NB4 (cell line): ENCODE measurements around the gene NRN1.

Experiments
- MYC ChIP-seq: IDR thresholded peaks from 2 replicates; pipeline ENCODE4 v1.6.1; 2011; ENCODE audit warnings: low read depth, low read length
- POLR2A ChIP-seq: IDR thresholded peaks from 2 replicates; pipeline ENCODE4 v1.6.1; 2011; ENCODE audit warnings: mild to moderate bottlenecking; ENCODE audit not compliant: insufficient read length; ENCODE audit errors: extremely low read depth
- TF ChIP-seq, protein P1 (sequence below): IDR thresholded peaks from one replicate; pipeline ENCODE4 v1.5.1; 2012; ENCODE audit warnings: low read depth, low read length
- TF ChIP-seq, protein P2 (sequence below): IDR thresholded peaks from 2 replicates; pipeline ENCODE4 v1.6.1; 2011; ENCODE audit warnings: low read depth, low read length

DNA sequence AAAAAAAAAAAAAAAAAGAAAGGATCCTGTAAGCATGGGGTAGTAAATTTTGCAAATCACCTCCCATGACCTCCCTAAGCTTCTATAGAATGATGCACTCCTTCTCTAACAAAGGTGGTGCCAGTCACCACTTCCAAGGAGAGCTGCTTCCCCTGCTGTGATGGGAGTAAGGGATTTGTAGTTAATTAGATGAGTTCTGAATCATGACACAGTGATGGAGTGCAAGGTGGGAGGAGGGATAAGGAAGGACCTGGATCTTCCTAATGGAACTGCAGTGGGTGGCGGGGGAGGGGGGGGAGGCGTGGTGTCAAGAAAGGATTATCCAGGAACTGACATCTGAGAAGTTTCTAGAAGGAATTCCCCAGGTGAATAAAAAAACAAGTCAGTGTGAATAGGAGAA, 47.8 kb downstream of the NRN1 start:
- TF ChIP-seq, protein P1, sequence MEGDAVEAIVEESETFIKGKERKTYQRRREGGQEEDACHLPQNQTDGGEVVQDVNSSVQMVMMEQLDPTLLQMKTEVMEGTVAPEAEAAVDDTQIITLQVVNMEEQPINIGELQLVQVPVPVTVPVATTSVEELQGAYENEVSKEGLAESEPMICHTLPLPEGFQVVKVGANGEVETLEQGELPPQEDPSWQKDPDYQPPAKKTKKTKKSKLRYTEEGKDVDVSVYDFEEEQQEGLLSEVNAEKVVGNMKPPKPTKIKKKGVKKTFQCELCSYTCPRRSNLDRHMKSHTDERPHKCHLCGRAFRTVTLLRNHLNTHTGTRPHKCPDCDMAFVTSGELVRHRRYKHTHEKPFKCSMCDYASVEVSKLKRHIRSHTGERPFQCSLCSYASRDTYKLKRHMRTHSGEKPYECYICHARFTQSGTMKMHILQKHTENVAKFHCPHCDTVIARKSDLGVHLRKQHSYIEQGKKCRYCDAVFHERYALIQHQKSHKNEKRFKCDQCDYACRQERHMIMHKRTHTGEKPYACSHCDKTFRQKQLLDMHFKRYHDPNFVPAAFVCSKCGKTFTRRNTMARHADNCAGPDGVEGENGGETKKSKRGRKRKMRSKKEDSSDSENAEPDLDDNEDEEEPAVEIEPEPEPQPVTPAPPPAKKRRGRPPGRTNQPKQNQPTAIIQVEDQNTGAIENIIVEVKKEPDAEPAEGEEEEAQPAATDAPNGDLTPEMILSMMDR = no peak
- TF ChIP-seq POLR2A (no peak), MYC (no peak)
- TF ChIP-seq, protein P2, sequence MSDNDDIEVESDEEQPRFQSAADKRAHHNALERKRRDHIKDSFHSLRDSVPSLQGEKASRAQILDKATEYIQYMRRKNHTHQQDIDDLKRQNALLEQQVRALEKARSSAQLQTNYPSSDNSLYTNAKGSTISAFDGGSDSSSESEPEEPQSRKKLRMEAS = no peak
